ENCODE data around the gene WBP2. TPM values are rescaled to one million over a fixed set of nuclear protein-coding genes. Genes with fewer than 3 reads are reported as not detected.

Gene WBP2
- total and polyA plus RNA-seq, 2 of the 8 experiments (the other 6 are each of a cell fraction or from before 2014, with no cell fraction given) = 48.2 to 71.2 TPM

- TF ChIP-seq SIN3A (conservative IDR thresholded peaks at IDR 0.05 in 1 of 2, IDR thresholded peaks at IDR 0.05 in 1 of 2; ENCODE audit: low read depth in 1 of 2, low read length in 2 of 2) (no peak), CBX8 (IDR thresholded peaks at IDR 0.05; ENCODE audit: borderline replicate concordance, low read depth, low read length) (no peak), CHD1 (IDR thresholded peaks at IDR 0.05; ENCODE audit: low read depth, low read length) (no peak), MAFK (IDR thresholded peaks at IDR 0.05; ENCODE audit: low read depth, low read length) (no peak), YY1 (IDR thresholded peaks at IDR 0.05; ENCODE audit: low read depth, low read length) (no peak), TCF12 (IDR thresholded peaks at IDR 0.05; ENCODE audit: low read depth, low read length) (no peak), CEBPB (IDR thresholded peaks at IDR 0.05; ENCODE audit: low read depth, low read length) (no peak), SP2 (IDR thresholded peaks at IDR 0.05; ENCODE audit: low read length) (no peak), CHD7 (IDR thresholded peaks at IDR 0.05; ENCODE audit: insufficient replicate concordance, low read length) (no peak)
- TF ChIP-seq, protein P1, sequence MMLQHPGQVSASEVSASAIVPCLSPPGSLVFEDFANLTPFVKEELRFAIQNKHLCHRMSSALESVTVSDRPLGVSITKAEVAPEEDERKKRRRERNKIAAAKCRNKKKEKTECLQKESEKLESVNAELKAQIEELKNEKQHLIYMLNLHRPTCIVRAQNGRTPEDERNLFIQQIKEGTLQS (IDR thresholded peaks at IDR 0.05; ENCODE audit: insufficient read depth, low read depth, low read length) = no peak
Measured at GRCh38 chr17:75839942-75840798, 15.0 kb downstream of the WBP2 start (continued).
